NCI-H1417 treated with DMSO at 0.1 percent for 48 hours (cell line): ENCODE data around the gene BRINP2.
"Not testable (repeated sequence)": the region's sequence is repeated elsewhere in the genome, so short reads cannot be mapped to it uniquely, and the experiment has no call there.

Experiments
- DNase-seq: peaks from one replicate; lab custom pipeline; 2025; lab: John Stamatoyannopoulos, UW

Gene BRINP2

DNA sequence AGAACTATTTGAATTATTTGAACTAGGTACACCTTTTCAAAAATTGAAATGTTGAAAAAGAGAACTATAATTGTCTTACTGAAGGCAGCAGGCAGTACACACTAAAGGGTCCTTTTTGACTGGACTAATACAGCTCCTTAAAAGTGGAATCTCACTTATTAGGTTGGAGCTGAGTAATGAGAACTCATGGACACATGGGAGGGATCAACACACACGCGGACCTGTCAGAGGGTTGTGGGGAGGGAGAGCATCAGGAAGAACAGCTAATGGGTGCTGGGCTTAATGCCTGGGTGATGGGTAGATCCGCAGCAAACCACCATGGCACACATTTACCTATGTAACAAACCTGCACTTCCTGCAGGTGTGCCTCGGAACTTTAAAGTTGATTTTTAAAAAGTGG is 145.0 kb downstream of the BRINP2 start:
- DNase-seq: no peak

- not testable (repeated sequence) for DNase-seq
Observed at GRCh38 chr1:177321434-177321833, 150.7 kb downstream of the BRINP2 start.

GRCh38 chr1:177328251-177328650 is 157.5 kb downstream of the BRINP2 start:
- DNase-seq: no peak

GRCh38 chr1:177329871-177330270 is 159.1 kb downstream of the BRINP2 start:
- DNase-seq: no peak
